ENCODE data around the gene SPART. TPM values are rescaled to one million over a fixed set of nuclear protein-coding genes. Genes with fewer than 3 reads are reported as not detected.

Gene SPART
- polyA plus RNA-seq, 2 of the 4 experiments (the other 2 are of a cell fraction): 33.9 to 37.0 TPM

GRCh38 chr13:36357692-36358091 is 11.5 kb upstream of the SPART start:
- no peak for DNase-seq (ENCODE audit: low read depth in 1 of 2, low spot score in 1 of 2)
- ATAC-seq: no peak
- Histone ChIP-seq H3K4me2 (no peak overlapping the region), H3K27ac (no peak overlapping the region), H3K4me3 (no peak overlapping the region), H3K9me3 (no peaks in the 10 kb centered on the region), H3K4me1 (no peaks in the 10 kb centered on the region)
- no peak for FAIRE-seq
- ChIA-PET CTCF (no interaction called here), POLR2A (no interaction called here)
- 62% methylated on average over 3 of the region's 3 CpGs for WGBS (ENCODE audit: missing lambda C conversion rate)
- TF ChIP-seq NR3C1 (IDR thresholded peaks at IDR 0.05) (no peak), ESRRA (IDR thresholded peaks at IDR 0.05; ENCODE audit: borderline replicate concordance, low read length) (no peak), HOXB13 (CRISPR knock-in tag; IDR thresholded peaks at IDR 0.05; ENCODE audit: low read depth) (no peak), CBX2 (IDR thresholded peaks at IDR 0.05; ENCODE audit: borderline replicate concordance, low read depth) (no peak), HEYL (CRISPR knock-in tag; IDR thresholded peaks at IDR 0.05) (no peak), ATOH8 (CRISPR knock-in tag; IDR thresholded peaks at IDR 0.05; ENCODE audit: low read depth) (no peak), BHLHE40 (IDR thresholded peaks at IDR 0.05; ENCODE audit: low read depth, low read length) (no peak), KDM5A (IDR thresholded peaks at IDR 0.05) (no peak)

- TF ChIP-seq HOXB5 (CRISPR knock-in tag; IDR thresholded peaks at IDR 0.05) (no peak), EHMT2 (IDR thresholded peaks at IDR 0.05; ENCODE audit: low read depth) (no peak), MAX (IDR thresholded peaks at IDR 0.05) (no peak), CEBPB (IDR thresholded peaks at IDR 0.05) (no peak), RARB (CRISPR knock-in tag; IDR thresholded peaks at IDR 0.05) (no peak), HDAC2 (IDR thresholded peaks at IDR 0.05) (no peak), NPAS2 (CRISPR knock-in tag; IDR thresholded peaks at IDR 0.05; ENCODE audit: borderline replicate concordance) (no peak), ZNF302 (CRISPR knock-in tag; IDR thresholded peaks at IDR 0.05) (no peak), BCL3 (IDR thresholded peaks at IDR 0.05) (no peak), EP300 (IDR thresholded peaks at IDR 0.05) (no peak), RAD21 (conservative IDR thresholded peaks at IDR 0.05 in 1 of 2, IDR thresholded peaks at IDR 0.05 in 1 of 2) (no peak), KDM5A (IDR thresholded peaks at IDR 0.05) (no peak), KDM1A (IDR thresholded peaks at IDR 0.05; ENCODE audit: low read depth) (no peak), MAFK (IDR thresholded peaks at IDR 0.05; ENCODE audit: partially characterized antibody) (no peak), HEYL (CRISPR knock-in tag; IDR thresholded peaks at IDR 0.05) (no peak), MAZ (IDR thresholded peaks at IDR 0.05; ENCODE audit: borderline replicate concordance, low read depth, low read length) (no peak), GATA3 (IDR thresholded peaks at IDR 0.05; ENCODE audit: borderline replicate concordance) (no peak), CBX8 (IDR thresholded peaks at IDR 0.05) (no peak)
- no peak for ATAC-seq
- FAIRE-seq: no peak
- Histone ChIP-seq H3K4me2 (no peak overlapping the region), H3K27ac (no peak overlapping the region), H3K9me3 (no peaks in the 10 kb centered on the region), H3K4me3 (no peak overlapping the region), H3K4me1 (no peaks in the 10 kb centered on the region)
- DNase-seq (ENCODE audit: low read depth in 1 of 2, low spot score in 1 of 2): no peak
- 60% methylated on average over 3 of the region's 4 CpGs for WGBS (ENCODE audit: missing lambda C conversion rate)
- POLR2A ChIA-PET: no interaction called here
- CTCF ChIA-PET: no interaction called here
Observed at GRCh38 chr13:36357231-36357630, 11.0 kb upstream of the SPART start.

GRCh38 chr13:36356058-36356457 is 9.9 kb upstream of the SPART start:
- WGBS (ENCODE audit: missing lambda C conversion rate): 53% methylated on average over 7 of the region's 7 CpGs
- FAIRE-seq: no peak
- CTCF ChIA-PET: interaction anchor here (1.6 kb wide), 1 partner anchor 502 kb away, joined by 3 read pairs; no protein-coding TSS in a partner anchor

More at GRCh38 chr13:36356058-36356457, 9.9 kb upstream of the SPART start:
- Histone ChIP-seq H3K27ac (no peak overlapping the region), H3K9me3 (no peaks in the 10 kb centered on the region), H3K4me1 (no peaks in the 10 kb centered on the region), H3K4me3 (no peak overlapping the region), H3K4me2 (no peak overlapping the region)
- TF ChIP-seq HES2 (IDR thresholded peaks at IDR 0.05): no peak
- TF ChIP-seq ZNF302 (CRISPR knock-in tag; IDR thresholded peaks at IDR 0.05): no peak
- TF ChIP-seq RAD21 (conservative IDR thresholded peaks at IDR 0.05 in 1 of 2, IDR thresholded peaks at IDR 0.05 in 1 of 2): no peak
- TF ChIP-seq JUN (IDR thresholded peaks at IDR 0.05): no peak
- TF ChIP-seq PHF8 (IDR thresholded peaks at IDR 0.05; ENCODE audit: borderline replicate concordance, low read depth): no peak
- no peak for TF ChIP-seq HDAC2 (IDR thresholded peaks at IDR 0.05)
- no peak for TF ChIP-seq ELK1 (IDR thresholded peaks at IDR 0.05; ENCODE audit: low read depth, low read length)
- no peak for TF ChIP-seq JUNB (IDR thresholded peaks at IDR 0.05)
- no peak for TF ChIP-seq FOSB (CRISPR knock-in tag; IDR thresholded peaks at IDR 0.05)
- no peak for TF ChIP-seq FOXS1 (CRISPR knock-in tag; IDR thresholded peaks at IDR 0.05)
- no peak for TF ChIP-seq RNF2 (IDR thresholded peaks at IDR 0.05; ENCODE audit: borderline replicate concordance, low read depth)
- TF ChIP-seq EP300 (IDR thresholded peaks at IDR 0.05): no peak
- TF ChIP-seq USF2 (IDR thresholded peaks at IDR 0.05): no peak
- no peak for DNase-seq (ENCODE audit: low read depth in 1 of 2, low spot score in 1 of 2)
- ATAC-seq: no peak
- POLR2A ChIA-PET: no interaction called here
